MM.1S (cell line): ENCODE data around the gene RNU2-1.

Experiments used
- DNase-seq: peaks from one replicate; pipeline ENCODE4 v3.0.0-alpha.2; 2015
- H2AFZ ChIP-seq: fragments of 300-600 bp; sonication (generic); 2 replicates; pipeline ENCODE4 v1.6.0; 2016; ENCODE audit warnings: antibody characterized with exemption, low read length
- H3F3A ChIP-seq: fragments of 300-600 bp; sonication (generic); 2 replicates; pipeline ENCODE4 v1.6.1; 2016; ENCODE audit warnings: mild to moderate bottlenecking, antibody characterized with exemption, low read length, moderate library complexity, mixed read lengths; ENCODE audit not compliant: insufficient read depth
- H3K27ac ChIP-seq: fragments of 300-600 bp; sonication (generic); 2 replicates; pipeline ENCODE4 v1.5.1; 2016; ENCODE audit warnings: mild to moderate bottlenecking, low read length
- H3K27me3 ChIP-seq: fragments of 300-600 bp; sonication (generic); replicated peaks from 2 replicates; pipeline ENCODE4 v1.6.0; 2016; ENCODE audit warnings: low read length; ENCODE audit not compliant: insufficient read depth
- H3K36me3 ChIP-seq: fragments of 300-600 bp; sonication (generic); replicated peaks from 2 replicates; pipeline ENCODE4 v1.6.1; 2016; ENCODE audit warnings: mild to moderate bottlenecking, low read length, mixed read lengths; ENCODE audit not compliant: insufficient read depth
- H3K4me1 ChIP-seq: fragments of 300-600 bp; sonication (generic); 2 replicates; pipeline ENCODE4 v1.6.1; 2016; ENCODE audit warnings: low read length, mixed read lengths
- H3K4me2 ChIP-seq: fragments of 300-600 bp; sonication (generic); 2 replicates; pipeline ENCODE4 v1.6.0; 2016; ENCODE audit warnings: low read depth, low read length
- H3K4me3 ChIP-seq: fragments of 300-600 bp; sonication (generic); 2 replicates; pipeline ENCODE4 v1.5.1; 2016; ENCODE audit warnings: low read length, mixed read lengths
- H3K79me2 ChIP-seq: fragments of 300-600 bp; sonication (generic); 2 replicates; pipeline ENCODE4 v1.6.1; 2016; ENCODE audit warnings: mixed run types, low read length, mixed read lengths
- H3K9ac ChIP-seq: fragments of 300-600 bp; sonication (generic); 2 replicates; pipeline ENCODE4 v1.6.1; 2016; ENCODE audit warnings: low read length, mixed read lengths
- H3K9me2 ChIP-seq: fragments of 300-600 bp; sonication (generic); replicated peaks from 2 replicates; pipeline ENCODE4 v1.6.1; 2016; ENCODE audit warnings: mild to moderate bottlenecking, low read length, mixed read lengths; ENCODE audit not compliant: insufficient read depth
- H3K9me3 ChIP-seq: fragments of 300-600 bp; sonication (generic); replicated peaks from 2 replicates; pipeline ENCODE4 v1.6.1; 2016; ENCODE audit warnings: mild to moderate bottlenecking, low read length, mixed read lengths; ENCODE audit not compliant: insufficient read depth
- H4K20me1 ChIP-seq: fragments of 300-600 bp; sonication (generic); 2 replicates; pipeline ENCODE4 v1.6.1; 2016; ENCODE audit warnings: mild to moderate bottlenecking, low read length, moderate library complexity, mixed read lengths; ENCODE audit not compliant: insufficient read depth
- CTCF ChIP-seq: fragments of 300-600 bp; sonication (generic); IDR thresholded peaks from 2 replicates; pipeline ENCODE4 v1.5.1; 2016; ENCODE audit warnings: antibody characterized with exemption, low read length, mixed read lengths
- EZH2 ChIP-seq: fragments of 300-600 bp; sonication (generic); optimal IDR thresholded peaks from 2 replicates; pipeline ENCODE3; 2017; ENCODE audit warnings: low read depth, mild to moderate bottlenecking, antibody characterized with exemption, low read length, mixed read lengths
- EZH2phosphoT487 ChIP-seq: fragments of 300-600 bp; sonication (generic); IDR thresholded peaks from 2 replicates; pipeline ENCODE4 v1.6.1; 2018; ENCODE audit warnings: antibody characterized with exemption, low read length

RNU2-1 gene

GRCh38 chr17:43183921-43184320, 49.9 kb downstream of the RNU2-1 start:
- Histone ChIP-seq H3K9me2 (no peaks in the 10 kb centered on the region), H3F3A (no peaks in the 10 kb centered on the region), H3K36me3 (no peaks in the 10 kb centered on the region), H3K4me1 (no peaks in the 10 kb centered on the region), H3K27ac (no peak overlapping the region), H3K9ac (no peak overlapping the region), H3K79me2 (no peaks in the 10 kb centered on the region), H3K4me3 (no peak overlapping the region), H3K9me3 (no peaks in the 10 kb centered on the region), H4K20me1 (no peaks in the 10 kb centered on the region), H3K4me2 (no peak overlapping the region), H2AFZ (no peak overlapping the region), H3K27me3 (no peaks in the 10 kb centered on the region)
- TF ChIP-seq EZH2phosphoT487, result no peak
- no peak for TF ChIP-seq CTCF
- TF ChIP-seq EZH2, result no peak
- DNase-seq, result no peak
